Adipocyte (in vitro differentiated cells): Measurements from ENCODE around the gene CRIM1.
A peak's percentile ranks its signal among the peaks of the same experiment; 100 is the strongest.

Source experiments
- DNase-seq: peaks from one replicate; pipeline ENCODE4 v3.0.0-alpha.2; 2015; ENCODE audit warnings: low read depth
- H3K27me3 ChIP-seq: replicated peaks from 2 replicates; pipeline ENCODE4 v1.7.0; 2013; ENCODE audit warnings: mild to moderate bottlenecking, low read length, moderate library complexity; ENCODE audit not compliant: control insufficient read depth, insufficient read depth
- H3K36me3 ChIP-seq: 2 replicates; pipeline ENCODE4 v1.7.0; 2013; ENCODE audit warnings: low read length, mild to moderate bottlenecking, moderate library complexity; ENCODE audit not compliant: control insufficient read depth, insufficient read depth, severe bottlenecking
- H3K4me1 ChIP-seq: 2 replicates; pipeline ENCODE4 v1.7.0; 2013; ENCODE audit warnings: mild to moderate bottlenecking, low read length, moderate library complexity; ENCODE audit not compliant: control insufficient read depth, insufficient read depth
- H3K4me3 ChIP-seq: 2 replicates; pipeline ENCODE4 v1.7.0; 2013; ENCODE audit warnings: mild to moderate bottlenecking, low read length, moderate library complexity
- H3K9ac ChIP-seq: 2 replicates; pipeline ENCODE4 v1.7.0; 2013; ENCODE audit warnings: mild to moderate bottlenecking, low read length, moderate library complexity
- H3K9me3 ChIP-seq: 2 replicates; pipeline ENCODE4 v1.7.0; 2013; ENCODE audit warnings: mild to moderate bottlenecking, low read length, moderate library complexity; ENCODE audit not compliant: control insufficient read depth

Gene CRIM1

GRCh38 chr2:36366491-36367120, 11.0 kb downstream of the CRIM1 start:
- Histone ChIP-seq H3K9ac (no peak overlapping the region), H3K9me3 (no peaks in the 10 kb centered on the region), H3K4me1 (peaks cover 78% of the 10 kb centered on the region), H3K27me3 (no peaks in the 10 kb centered on the region), H3K4me3 (no peak overlapping the region), H3K36me3 (peaks cover 9% of the 10 kb centered on the region)
- peak; percentile 82 for DNase-seq

GRCh38 chr2:36367486-36367885, 11.9 kb downstream of the CRIM1 start:
- Histone ChIP-seq H3K4me3 (no peak overlapping the region), H3K9me3 (no peaks in the 10 kb centered on the region), H3K27me3 (no peaks in the 10 kb centered on the region), H3K9ac (peak overlapping the region; percentile 25), H3K36me3 (peaks cover 9% of the 10 kb centered on the region), H3K4me1 (peaks cover 78% of the 10 kb centered on the region)
- DNase-seq = no peak

- Histone ChIP-seq H3K4me1 (peaks cover 79% of the 10 kb centered on the region), H3K4me3 (no peak overlapping the region)
- no peak for DNase-seq
Observed at GRCh38 chr2:36367895-36368353, 12.3 kb downstream of the CRIM1 start.

GRCh38 chr2:36368438-36368837, 12.9 kb downstream of the CRIM1 start:
- Histone ChIP-seq H3K9me3 (no peaks in the 10 kb centered on the region), H3K4me3 (no peak overlapping the region), H3K36me3 (peaks cover 9% of the 10 kb centered on the region), H3K4me1 (peaks cover 80% of the 10 kb centered on the region), H3K27me3 (no peaks in the 10 kb centered on the region), H3K9ac (no peak overlapping the region)
- DNase-seq = no peak

More at GRCh38 chr2:36367895-36368353, 12.3 kb downstream of the CRIM1 start:
- Histone ChIP-seq H3K9me3 (no peaks in the 10 kb centered on the region), H3K27me3 (no peaks in the 10 kb centered on the region), H3K36me3 (peaks cover 9% of the 10 kb centered on the region), H3K9ac (peak overlapping the region; percentile 25)

- peaks cover 81% of the 10 kb centered on the region for H3K4me1 ChIP-seq
Observed at GRCh38 chr2:36369163-36369562, 13.6 kb downstream of the CRIM1 start.

GRCh38 chr2:36369716-36370115, 14.1 kb downstream of the CRIM1 start:
- H3K4me1 ChIP-seq = peaks cover 83% of the 10 kb centered on the region
- DNase-seq = no peak
- no peak overlapping the region for H3K4me3 ChIP-seq
- no peaks in the 10 kb centered on the region for H3K27me3 ChIP-seq
- peak overlapping the region; percentile 77 for H3K9ac ChIP-seq
- H3K9me3 ChIP-seq = no peaks in the 10 kb centered on the region
- H3K36me3 ChIP-seq = peaks cover 9% of the 10 kb centered on the region

More at GRCh38 chr2:36369163-36369562, 13.6 kb downstream of the CRIM1 start:
- Histone ChIP-seq H3K4me3 (no peak overlapping the region), H3K9ac (no peak overlapping the region), H3K27me3 (no peaks in the 10 kb centered on the region), H3K36me3 (peaks cover 9% of the 10 kb centered on the region), H3K9me3 (no peaks in the 10 kb centered on the region)
- DNase-seq = no peak

GRCh38 chr2:36370281-36370680, 14.7 kb downstream of the CRIM1 start:
- no peaks in the 10 kb centered on the region for H3K9me3 ChIP-seq
- H3K27me3 ChIP-seq = no peaks in the 10 kb centered on the region
- no peak for DNase-seq
- peaks cover 83% of the 10 kb centered on the region for H3K4me1 ChIP-seq
- peaks cover 9% of the 10 kb centered on the region for H3K36me3 ChIP-seq
- H3K4me3 ChIP-seq = peak overlapping the region; percentile 71
- peak overlapping the region; percentile 77 for H3K9ac ChIP-seq

GRCh38 chr2:36371070-36371874, 15.7 kb downstream of the CRIM1 start:
- Histone ChIP-seq H3K4me3 (peak overlapping the region; percentile 71), H3K4me1 (peaks cover 84% of the 10 kb centered on the region), H3K36me3 (peaks cover 9% of the 10 kb centered on the region), H3K9me3 (no peaks in the 10 kb centered on the region), H3K9ac (peak overlapping the region; percentile 77), H3K27me3 (no peaks in the 10 kb centered on the region)
- peak; percentile 63 for DNase-seq

- Histone ChIP-seq H3K36me3 (peaks cover 9% of the 10 kb centered on the region), H3K4me1 (peaks cover 83% of the 10 kb centered on the region), H3K9ac (peak overlapping the region; percentile 77), H3K27me3 (no peaks in the 10 kb centered on the region), H3K4me3 (peak overlapping the region; percentile 71), H3K9me3 (no peaks in the 10 kb centered on the region)
- DNase-seq = peak; percentile 83
Observed at GRCh38 chr2:36371928-36372391, 16.4 kb downstream of the CRIM1 start.

- H3K36me3 ChIP-seq = peaks cover 9% of the 10 kb centered on the region
- no peaks in the 10 kb centered on the region for H3K27me3 ChIP-seq
- peak overlapping the region; percentile 77 for H3K9ac ChIP-seq
- H3K9me3 ChIP-seq = no peaks in the 10 kb centered on the region
- peak; percentile 90 for DNase-seq
- peak overlapping the region; percentile 71 for H3K4me3 ChIP-seq
- H3K4me1 ChIP-seq = peaks cover 75% of the 10 kb centered on the region
Observed at GRCh38 chr2:36373149-36373926, 17.8 kb downstream of the CRIM1 start.

- Histone ChIP-seq H3K36me3 (peaks cover 12% of the 10 kb centered on the region), H3K4me3 (no peak overlapping the region), H3K9me3 (no peaks in the 10 kb centered on the region), H3K27me3 (no peaks in the 10 kb centered on the region), H3K9ac (no peak overlapping the region), H3K4me1 (peaks cover 63% of the 10 kb centered on the region)
- DNase-seq = no peak
Observed at GRCh38 chr2:36374585-36374984, 19.0 kb downstream of the CRIM1 start.
